HG02884 (cell line): ENCODE results near the gene NFAM1.

Source experiments
- ATAC-seq: cut with Tn5 transposase; IDR thresholded peaks from one replicate; pipeline ENCODE4 v1.9.1; 2021; ENCODE audit warnings: mild to moderate bottlenecking, moderate library complexity; ENCODE audit not compliant: unreplicated experiment

NFAM1 gene

DNA sequence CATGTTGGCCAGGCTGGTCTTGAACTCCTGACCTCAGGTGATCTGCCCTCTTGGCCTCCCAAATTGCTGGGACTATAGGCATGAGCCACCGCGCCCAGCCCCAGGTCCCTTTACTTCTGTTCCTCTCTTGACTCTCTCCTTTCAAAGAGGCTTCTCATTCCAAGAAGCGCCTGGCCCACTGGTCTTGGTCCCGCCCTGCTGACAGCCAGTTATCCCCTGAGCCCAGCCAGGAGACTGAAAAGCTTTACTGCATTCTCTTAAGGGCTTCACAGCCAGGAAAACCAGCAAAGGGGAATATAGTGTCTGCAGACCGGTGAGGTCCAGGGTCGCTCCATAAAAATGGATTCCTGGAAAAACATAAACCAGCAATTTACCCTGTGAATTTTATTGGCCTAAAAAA, 68.3 kb downstream of the NFAM1 start:
- no peak for ATAC-seq

DNA sequence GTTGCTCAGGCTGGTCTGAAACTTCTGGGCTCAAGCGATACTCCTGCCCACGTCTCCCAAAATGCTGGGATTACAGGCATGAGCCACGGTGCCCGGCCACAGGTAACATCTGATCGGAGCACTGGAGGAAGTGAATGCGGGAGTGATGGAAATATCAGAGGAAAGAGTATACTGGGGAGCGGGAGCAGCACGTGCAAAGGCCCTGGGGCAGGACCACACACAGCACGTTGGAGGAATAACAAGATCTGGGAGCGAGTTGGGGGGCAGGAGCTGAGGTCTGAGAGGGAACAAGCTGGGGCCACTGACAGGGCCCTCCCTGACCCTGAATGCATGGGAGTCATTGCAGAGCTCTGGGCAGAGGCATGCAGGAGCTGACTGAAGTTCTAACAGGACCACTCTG, 70.7 kb downstream of the NFAM1 start:
- ATAC-seq: no peak

DNA sequence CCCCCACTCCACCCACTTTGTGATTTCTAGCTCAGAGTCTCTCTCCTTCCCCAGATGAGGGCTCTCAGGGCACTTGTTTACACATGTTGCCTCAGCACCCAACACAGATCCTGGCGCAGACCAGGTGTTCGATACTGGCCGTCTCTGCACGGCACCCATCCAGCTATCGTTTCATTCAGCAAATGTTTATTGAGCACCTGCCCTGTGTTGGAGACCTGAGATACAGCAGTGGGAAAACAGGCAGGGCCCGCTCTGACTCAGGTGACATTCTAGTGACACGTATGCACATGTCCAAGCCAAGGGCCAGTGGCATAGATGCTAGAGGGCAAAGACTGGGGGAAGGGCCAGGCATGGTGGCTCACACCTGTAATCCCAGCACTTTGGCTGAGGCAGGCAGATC, 71.9 kb downstream of the NFAM1 start:
- ATAC-seq: no peak

DNA sequence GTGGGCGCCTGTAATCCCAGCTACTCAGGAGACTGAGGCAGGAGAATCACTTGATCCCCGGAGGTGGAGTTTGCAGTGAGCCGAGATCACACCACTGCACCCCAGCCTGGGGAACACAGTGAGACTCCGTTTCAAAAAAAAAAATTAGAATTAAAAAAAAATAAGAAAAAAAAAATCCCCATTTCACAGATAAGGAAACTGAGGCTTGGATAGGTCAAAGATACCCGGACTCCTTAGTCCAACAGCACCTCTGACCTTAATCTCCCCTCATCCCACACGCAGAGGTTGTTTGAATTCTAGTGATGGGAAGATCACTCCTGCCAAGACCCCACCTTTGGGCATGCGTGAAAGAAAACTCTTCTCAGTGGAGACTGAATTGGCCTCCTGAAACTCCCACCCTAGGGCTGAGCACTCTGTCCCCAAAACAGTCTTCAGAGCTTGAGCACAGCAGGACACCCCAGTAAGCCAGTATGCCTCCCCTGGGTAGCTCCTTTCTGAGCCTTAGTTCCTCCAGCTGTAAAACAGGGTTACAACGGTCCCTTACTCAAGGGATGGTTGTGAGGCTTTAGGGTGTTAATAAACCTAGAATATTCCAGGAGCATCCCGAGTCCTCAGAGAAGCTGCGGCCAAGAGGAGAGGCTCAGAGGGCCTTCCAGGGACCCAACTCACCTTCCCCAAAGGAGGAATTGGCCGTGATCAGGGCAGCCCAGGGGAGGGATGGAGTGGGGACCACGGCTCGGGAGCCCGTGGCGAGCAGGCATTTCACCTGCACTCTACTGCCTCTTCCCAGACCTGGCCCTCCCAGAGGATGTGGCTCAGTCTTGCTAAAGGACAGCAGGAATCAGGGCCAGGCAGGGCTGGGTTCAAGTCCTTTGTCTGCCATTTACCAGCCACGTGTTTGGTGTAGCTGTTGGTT, 73.3 kb downstream of the NFAM1 start:
- ATAC-seq: no peak

GRCh38 chr22:42357634-42358296, 74.4 kb downstream of the NFAM1 start:
- no peak for ATAC-seq

DNA sequence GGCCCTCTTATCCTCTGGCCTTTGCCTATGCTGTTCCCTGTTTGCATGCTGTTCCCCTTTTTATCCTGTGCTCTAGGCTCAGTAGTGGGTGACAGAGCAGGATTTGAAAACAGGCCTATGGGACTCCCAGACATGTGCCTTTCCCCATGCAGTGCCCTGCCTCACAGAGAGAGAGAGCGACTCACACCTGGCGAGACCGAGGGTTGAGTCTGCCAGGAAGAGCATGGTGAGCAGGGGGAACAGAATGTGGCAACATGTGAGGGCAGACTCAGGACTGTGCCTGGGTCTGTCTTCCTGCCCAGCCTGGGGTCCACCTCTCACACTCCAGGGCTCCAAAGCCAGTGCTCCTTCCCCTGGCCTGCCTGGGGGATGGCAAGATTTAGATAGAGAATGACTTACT, 75.0 kb downstream of the NFAM1 start:
- ATAC-seq: no peak

GRCh38 chr22:42356533-42356932, 75.7 kb downstream of the NFAM1 start:
- ATAC-seq: no peak

- no peak for ATAC-seq
Observed at GRCh38 chr22:42353883-42354727, 78.1 kb downstream of the NFAM1 start.

DNA sequence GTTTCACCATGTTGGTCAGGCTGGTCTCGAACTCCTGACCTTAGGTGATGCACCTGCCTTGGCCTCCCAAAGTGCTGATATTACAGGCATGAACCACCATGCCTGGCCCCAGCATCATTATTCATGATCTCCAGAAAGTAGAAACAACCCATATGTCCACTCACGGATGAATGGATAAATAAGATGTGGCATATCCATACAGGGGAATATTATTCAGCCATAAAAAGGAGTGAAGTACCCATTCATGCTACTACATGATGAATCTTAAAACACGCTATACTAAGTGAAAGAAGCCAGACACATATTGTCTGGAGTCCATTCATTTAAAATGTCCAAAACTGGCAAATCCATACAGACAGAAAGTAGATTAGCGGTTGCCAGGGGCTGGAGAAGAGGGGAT, 81.8 kb downstream of the NFAM1 start:
- no peak for ATAC-seq

- ATAC-seq: no peak
Observed at GRCh38 chr22:42347281-42347824, 84.8 kb downstream of the NFAM1 start.

- ATAC-seq: no peak
Observed at GRCh38 chr22:42346722-42347121, 85.5 kb downstream of the NFAM1 start.

DNA sequence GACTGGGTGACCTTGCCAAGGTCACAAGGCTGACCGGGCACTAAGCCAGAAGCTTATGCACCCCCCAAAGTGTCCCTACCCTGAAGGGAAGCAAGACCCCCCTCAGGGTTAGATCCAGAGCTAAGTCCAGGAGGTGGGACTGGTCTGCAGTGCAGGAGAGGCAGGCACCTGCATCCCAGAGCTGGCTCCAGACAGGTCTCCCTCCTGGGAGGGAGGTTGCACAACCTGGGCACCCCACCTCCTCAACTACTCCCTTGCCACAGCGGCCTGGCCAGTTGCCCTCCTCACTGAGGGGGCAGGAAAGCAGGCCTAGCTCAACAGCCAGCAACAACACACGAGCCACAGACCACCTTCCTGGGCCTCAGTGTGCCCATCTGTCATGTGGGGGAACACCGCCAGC, 86.7 kb downstream of the NFAM1 start:
- no peak for ATAC-seq

DNA sequence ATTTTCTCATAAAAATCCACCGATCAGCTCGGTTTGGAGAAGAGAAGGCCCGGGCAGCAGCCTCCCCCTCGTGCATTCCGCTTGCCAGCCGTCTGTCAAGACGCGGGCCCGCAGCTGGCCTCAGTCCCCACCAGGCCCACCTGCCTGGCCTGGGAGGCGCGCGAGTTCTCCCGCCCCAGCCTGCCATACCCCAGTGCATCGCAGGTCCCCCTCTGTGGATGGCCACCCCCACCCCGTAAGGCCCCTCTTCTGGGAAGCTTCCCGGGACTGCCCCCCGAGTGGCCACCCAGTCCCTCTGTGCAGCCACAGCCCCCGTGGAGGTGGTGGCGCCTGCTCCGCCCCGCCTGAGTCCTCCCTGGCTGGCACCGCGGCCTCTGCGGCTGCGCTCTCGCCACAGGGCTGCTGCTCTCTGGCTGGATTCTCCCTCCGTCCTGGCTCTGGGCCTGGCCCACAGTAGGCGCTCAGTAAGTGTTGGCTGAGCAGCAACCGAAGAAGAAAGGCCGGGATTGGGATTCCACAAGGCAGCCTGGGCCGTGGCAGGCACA, 87.8 kb downstream of the NFAM1 start:
- ATAC-seq: no peak

DNA sequence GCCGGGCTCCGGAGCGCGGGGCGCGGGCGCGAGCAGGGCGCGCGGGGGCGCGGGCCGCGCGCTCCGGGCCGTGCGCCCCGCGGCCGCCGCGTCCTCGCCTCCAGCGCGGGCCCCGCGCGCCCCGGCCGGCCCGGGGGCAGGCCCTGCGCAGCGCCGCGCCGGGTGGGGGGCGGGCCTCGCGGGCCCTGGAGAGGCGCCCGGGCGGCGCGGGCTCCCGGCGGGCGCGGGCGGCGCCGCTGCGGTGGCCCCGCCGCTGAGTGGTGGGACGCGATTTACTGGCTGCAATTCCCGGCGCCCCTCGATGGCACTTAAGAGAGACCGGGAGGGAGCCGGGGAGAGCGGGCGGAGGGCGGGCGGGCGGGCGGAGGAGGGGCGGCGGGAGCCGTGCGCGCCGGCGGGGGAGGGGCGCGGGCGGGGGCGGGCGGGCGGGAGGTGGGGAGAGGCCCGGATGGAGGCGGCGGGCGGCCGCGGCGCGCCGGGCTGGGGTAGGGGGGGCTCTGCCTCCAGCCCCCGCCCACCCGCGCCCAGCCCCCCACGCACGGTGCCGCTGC, 88.6 kb downstream of the NFAM1 start:
- ATAC-seq: no peak

- no peak for ATAC-seq
Observed at GRCh38 chr22:42343121-42343454, 89.1 kb downstream of the NFAM1 start.

DNA sequence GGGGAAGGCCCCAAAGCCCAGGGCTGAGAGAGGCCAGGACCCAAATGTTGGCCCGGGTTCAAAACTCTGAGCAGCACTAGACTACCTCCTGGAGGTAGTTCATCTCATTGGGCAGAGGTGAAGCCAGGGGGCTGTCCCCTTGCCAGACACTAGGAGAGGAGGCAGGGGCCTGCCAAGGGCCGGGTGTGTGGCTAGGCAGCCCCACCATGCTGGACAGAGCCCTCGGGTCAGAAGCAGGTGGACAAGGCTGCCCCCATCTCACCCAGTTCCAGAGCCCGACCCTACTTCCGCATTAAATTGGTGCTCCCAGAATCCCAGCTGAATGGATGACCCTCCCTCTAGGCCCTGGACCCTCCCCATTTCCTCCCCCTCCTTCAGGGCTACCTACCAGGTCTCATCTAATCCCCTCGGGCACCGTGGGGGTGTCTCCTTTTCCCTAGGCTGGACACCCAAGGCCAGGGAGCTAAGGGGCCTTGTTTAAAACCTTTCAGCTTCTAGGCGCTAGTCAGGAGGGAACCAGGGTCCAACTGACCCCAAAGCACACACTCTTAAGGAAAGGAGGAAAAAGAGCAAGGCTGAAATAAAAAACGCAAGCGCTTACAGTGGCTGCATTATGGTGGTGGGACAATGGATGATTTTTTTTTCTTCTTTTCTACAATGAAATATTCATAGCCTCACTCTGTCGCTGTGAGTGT, 89.6 kb downstream of the NFAM1 start:
- ATAC-seq: no peak

- no peak for ATAC-seq
Observed at GRCh38 chr22:42341779-42342178, 90.4 kb downstream of the NFAM1 start.

DNA sequence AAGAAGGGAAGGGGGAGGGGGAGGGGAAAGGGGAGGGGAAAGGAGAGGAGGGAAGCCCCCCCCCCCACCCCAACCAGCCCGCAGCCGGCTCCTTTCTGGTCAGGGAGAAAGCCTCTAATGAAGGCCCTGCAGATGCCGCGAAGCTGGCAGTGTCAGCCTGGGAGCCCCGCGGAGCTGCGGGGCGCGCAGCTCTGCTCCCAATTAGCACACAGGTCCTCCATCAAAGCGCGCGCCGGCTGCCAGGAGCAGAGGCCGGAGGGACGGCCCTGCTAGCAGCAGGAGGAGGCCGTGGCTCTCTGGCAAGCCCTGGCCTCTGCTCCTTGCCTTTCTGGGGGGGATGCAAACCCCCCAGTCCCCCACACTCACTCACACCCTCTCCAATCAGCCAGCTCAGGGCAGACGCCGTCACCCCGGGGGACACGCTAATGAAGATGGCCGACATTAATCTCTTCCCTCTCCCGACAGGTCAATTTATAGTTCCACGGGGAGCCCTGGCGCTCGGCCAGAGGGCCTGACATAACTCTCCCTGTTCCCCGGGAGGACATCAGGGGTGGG, 91.3 kb downstream of the NFAM1 start:
- ATAC-seq: no peak

DNA sequence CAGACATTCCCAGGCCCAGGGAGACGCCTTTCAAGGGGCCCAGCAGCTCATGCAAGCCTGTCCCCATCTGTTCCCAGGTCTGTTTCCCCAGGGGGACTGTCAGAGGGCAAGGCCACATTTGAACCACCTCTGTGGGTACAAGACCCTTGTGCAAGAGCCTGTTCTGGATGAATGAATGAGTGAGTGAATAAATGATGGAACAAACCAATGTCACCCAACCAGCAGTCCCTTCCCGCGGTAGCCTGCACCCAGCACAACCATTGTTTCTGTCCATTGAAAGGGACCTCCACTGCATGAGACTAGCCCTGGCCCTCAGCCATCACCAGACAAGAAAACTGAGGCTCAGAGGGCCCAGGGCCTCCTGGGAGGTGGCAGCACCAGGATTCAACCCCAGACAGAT, 92.1 kb downstream of the NFAM1 start:
- no peak for ATAC-seq

- ATAC-seq: no peak
Observed at GRCh38 chr22:42338479-42338878, 93.7 kb downstream of the NFAM1 start.
